ENCODE results near the gene LRCH3.

LRCH3 gene

GRCh38 chr3:197936819-197937384 lies 145.8 kb downstream of the LRCH3 start:
- TF ChIP-seq YY1 (IDR thresholded peaks at IDR 0.05; ENCODE audit: low read depth) = no peak
- no peak for TF ChIP-seq EP300 (IDR thresholded peaks at IDR 0.05; ENCODE audit: borderline replicate concordance)
- no peak for TF ChIP-seq TEAD4 (IDR thresholded peaks at IDR 0.05)
- TF ChIP-seq EGR1 (IDR thresholded peaks at IDR 0.05) = no peak
- no peak for TF ChIP-seq TAF1 (IDR thresholded peaks at IDR 0.05; ENCODE audit: low read depth)
- no peak for TF ChIP-seq NFIC (IDR thresholded peaks at IDR 0.05)
- TF ChIP-seq MAX (IDR thresholded peaks at IDR 0.05) = no peak
